NCI-H128 (cell line): ENCODE data around the gene SIDT1.

Source experiments
- DNase-seq: peaks from one replicate; lab custom pipeline; 2025; ENCODE audit not compliant: unreplicated experiment; lab: John Stamatoyannopoulos, UW

The SIDT1 gene

DNA sequence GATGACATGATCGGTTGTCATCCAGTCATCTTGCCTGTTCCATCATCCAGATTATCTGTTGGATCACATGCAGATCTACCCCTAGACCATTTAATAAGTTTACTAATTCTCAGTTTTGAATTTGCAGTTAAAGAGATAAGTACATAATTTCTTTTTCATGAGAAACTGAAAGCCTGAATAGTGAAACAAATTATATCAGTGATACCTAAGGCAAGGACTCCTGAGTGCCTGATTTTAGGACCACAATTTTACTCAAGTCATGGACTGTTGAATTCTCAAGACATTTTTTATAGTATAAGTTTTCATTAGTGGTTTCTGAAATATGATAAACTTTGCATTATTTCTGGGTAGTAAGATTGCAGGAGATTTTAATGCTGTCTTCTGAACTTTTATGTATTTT is 13.2 kb downstream of the SIDT1 start:
- no peak for DNase-seq

GRCh38 chr3:113546414-113546893 is 14.1 kb downstream of the SIDT1 start:
- DNase-seq = no peak

DNA sequence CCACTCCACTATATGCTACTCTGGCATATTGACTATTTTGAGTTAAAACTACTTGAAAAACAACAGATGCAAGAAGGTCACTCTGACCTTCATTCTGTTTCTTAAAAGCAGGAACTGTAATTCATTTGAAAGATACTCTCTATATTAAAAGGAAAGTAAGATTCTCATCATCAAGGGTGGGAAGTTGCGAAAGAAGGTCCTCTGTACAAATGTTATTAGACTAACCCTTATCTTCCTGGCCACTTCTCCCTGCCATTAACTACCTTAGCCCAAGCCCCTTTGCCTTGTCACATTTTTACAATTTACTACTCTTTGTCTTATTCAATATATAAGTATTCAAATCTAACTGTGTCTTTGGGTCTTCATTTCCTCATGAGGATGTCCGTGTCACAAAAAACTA is 16.1 kb downstream of the SIDT1 start:
- no peak for DNase-seq

DNA sequence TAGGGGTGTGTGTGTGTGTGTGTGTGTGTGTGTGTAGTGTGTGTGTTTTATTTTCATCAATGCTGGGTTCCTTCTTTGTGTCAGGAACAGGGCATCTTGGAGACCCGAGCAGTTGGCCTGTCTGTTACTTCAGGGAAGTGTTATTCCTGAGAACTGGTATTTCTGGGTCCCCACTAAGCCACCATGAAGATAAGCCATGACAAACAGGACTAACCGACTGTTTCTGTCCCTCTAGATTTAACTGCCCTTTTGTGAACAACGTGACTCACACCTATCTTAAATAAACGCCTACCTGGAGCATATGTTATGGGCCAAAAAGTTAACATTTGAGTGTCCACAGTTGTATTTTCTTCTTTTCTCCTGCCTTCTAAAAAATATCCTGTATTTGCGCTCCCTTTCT is 19.5 kb downstream of the SIDT1 start:
- no peak for DNase-seq

DNA sequence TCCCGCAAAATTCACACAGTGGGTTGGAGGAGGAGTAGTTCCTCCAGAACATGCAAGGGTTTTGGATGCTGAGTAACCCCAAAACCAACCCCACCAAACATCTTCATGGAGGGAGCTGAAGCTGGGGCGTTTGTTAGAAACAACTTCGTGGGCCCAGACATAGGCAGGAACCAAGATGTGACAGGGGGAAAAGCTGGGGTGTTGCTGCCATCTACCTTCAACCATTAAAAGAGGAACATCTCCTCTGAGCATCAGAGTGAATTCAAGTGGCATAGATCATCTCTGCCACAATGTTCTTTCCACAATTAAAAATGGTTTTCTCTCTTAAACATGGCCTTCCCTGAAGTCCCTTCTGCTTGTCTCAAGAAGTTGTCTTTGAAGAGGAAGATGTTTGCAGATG is 20.5 kb downstream of the SIDT1 start:
- DNase-seq = no peak

DNA sequence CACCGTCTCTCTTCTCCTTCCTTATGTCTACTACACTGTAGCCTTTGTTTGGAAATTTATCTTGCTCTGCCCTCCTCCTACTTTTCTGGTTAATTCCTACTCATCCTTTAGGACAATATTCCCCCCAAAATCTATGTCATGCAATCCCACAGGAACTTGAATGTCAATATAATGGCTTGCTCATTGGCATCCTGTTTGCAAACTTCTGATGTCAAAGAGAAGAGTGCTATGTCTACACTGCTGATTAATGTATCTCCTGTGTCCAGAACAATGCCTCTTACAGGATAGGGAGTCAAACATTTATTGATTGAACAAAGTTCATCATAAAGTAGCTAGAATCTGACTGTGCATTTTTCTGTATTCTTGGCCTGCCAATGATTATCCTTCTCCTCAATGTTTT is 22.8 kb downstream of the SIDT1 start:
- DNase-seq = no peak

DNA sequence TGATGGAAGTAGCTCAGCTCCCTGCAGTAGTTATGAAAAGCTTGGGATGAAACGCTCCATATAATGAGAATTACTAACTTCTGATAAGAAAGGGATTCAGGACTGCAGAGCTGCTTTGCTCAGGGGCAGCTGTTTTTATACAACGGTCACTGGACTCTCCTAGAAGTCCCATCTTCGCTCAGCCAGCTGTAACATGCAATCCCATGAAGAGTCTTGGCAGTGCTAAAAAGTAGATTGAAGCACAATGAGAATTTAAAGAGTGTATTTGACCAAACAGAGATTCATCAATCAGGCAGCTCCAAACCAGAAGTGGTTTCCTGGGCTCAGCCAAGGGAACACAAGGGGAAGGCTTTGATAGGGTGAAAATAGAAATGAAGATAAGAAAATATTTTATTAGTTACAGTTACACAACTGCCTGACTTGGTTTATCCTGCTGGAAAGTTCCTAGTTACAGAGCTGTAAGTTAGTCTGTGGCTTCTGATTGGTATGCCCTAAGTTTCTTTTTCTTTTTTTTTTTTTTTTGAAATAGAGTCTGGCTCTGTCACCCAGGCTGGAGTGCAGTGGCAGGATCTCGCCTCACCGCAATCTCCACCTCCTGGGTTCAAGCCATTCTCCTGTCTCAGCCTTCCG is 24.1 kb downstream of the SIDT1 start:
- DNase-seq = no peak

DNA sequence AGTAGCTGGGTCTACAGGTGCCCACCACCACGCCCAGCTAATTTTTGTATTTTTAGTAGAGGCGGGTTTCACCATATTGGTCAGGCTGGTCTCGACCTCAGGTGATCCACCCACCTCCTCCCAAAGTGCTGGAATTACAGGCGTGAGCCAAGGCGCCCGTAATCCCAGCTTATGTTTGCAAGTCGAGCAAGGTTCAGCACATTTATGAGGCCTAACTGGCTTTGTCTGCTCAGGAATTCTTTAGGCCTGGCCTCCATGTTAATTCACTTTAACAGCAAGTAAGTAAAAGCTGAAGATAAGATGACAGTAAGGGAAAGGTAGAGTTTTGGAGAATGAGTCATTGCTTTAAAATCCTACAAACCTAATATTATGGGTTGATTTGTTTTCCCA is 24.6 kb downstream of the SIDT1 start:
- no peak for DNase-seq

DNA sequence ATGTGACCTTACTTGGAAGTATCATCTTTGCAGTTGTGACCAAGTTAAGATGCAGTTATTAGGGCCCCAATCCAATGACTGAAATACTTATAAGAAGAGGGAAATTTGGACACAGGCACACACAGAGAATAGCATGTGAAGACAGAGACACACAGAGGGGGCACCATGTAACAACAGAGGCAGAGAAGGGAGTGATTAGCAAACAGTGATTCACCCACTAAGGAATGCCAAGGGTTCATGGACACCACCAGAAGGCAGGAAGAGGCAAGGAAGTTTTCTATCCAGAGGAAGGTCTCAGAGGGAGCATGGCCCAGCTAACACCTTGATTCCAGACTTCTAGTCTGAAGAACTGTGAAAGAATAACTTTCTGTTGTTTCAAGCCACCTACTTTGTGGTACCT is 25.0 kb downstream of the SIDT1 start:
- no peak for DNase-seq

DNA sequence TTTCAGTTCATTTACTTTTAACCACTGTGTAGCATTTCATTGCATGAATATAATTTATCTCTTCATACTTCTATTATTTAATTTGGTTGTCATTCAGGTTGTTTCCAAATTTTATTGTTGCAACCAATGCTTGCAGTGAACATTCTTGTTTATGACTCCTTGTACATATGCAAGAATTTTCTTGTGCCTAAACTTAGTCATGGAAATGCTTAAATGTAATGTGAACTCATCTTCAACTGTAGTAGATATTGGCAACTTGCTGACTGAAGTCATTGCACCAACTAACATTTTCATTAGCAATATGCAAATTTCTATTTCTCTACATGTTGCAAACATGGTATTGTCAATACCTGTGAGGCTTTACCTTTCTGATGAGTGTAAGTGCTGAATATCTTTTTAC is 26.7 kb downstream of the SIDT1 start:
- no peak for DNase-seq

DNA sequence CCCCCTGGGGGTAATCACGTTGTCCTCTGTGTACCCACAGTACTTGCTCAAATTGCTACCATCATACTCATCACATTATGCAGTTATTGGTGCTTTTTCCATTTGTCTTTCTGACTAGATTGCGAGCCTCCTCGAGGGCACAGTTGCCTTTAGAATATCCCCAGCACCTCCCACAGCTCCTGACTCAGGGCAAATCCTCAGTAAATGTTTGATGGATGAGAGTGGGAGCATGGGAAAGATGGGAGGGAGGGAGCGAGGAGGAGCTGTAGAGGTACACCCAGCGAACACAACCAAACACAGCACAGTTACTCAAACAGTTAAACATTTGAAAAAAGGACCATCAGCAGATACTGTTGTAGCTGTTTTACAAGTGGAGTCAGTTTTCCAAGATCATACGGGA is 27.9 kb downstream of the SIDT1 start:
- DNase-seq = no peak

DNA sequence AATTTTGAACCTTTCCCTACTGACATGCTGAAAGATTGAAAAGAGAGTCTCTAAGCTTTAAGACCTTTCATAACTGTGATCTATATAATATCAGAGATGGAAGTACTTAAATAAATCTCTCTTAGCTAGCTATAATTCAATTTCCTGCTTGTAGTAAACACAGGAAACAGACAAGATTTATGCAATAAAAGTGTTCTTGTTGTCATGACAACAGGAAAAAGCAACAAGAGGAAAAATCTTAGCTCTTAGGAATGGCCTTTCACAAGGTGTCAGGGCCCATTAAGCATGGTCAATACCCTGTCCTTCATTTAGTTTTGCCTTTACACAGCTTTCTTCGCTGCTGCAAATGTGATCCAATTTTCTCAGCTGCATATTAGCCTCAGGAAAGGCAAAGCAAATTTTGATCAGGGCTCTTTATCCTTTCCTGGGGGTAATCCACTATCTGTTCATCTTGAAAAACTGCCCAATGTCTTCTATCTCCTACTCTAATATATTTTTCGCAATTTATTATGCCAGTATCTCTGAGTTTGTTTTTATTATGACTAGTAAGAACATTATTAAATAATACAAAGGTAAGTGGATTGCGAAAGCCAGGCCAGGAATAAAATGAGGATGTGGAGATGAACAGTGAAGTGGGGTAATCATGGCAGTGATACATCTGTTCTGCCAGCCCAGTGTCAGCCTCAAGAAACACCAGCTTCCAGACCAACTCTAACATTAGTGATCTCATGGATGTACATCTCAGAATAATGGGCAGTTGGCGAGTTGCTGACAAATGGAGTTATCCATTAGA is 28.7 kb downstream of the SIDT1 start:
- no peak for DNase-seq

DNA sequence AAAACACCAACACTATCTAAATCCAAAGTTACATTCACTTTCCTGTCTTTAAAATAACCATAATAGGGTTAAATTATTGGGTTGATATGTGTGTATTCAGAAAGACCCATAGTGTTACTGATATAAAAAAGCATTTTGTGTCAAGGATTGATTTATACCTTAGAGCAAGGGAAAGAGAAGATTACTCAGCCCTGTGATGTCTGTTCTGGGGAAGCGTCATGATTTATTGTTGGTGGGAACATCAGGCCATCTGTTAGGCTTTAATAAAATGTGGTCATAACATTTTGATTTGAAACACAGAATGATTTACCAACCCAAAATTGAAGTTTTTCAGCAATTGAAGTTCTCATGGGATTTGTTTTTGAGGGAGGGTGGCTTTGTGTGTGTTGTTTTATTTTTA is 33.2 kb downstream of the SIDT1 start:
- DNase-seq = no peak

DNA sequence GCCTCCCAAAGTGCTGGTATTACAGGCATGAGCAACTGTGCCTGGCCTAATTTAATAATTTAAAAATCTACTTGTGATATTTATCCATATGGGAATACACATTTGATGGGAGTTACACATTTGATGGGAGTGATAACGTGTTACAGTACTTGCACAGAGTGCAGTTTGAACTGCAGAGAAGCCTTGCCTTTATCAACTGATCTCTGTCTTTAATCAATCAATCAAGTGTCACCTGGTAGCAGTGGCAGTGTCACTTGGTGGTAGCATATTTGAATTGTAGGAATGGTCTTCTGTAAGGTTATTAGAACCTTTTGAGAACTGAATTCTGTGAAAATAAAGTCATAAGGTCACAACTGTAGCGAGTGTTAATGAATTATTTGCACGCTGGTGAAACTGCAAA is 37.8 kb downstream of the SIDT1 start:
- DNase-seq = no peak

- no peak for DNase-seq
Observed at GRCh38 chr3:113571360-113571759, 39.0 kb downstream of the SIDT1 start.

GRCh38 chr3:113573728-113574127 is 41.4 kb downstream of the SIDT1 start:
- no peak for DNase-seq

- no peak for DNase-seq
Observed at GRCh38 chr3:113574213-113574612, 41.9 kb downstream of the SIDT1 start.

- no peak for DNase-seq
Observed at GRCh38 chr3:113575206-113575605, 42.9 kb downstream of the SIDT1 start.

- no peak for DNase-seq
Observed at GRCh38 chr3:113585228-113585627, 52.9 kb downstream of the SIDT1 start.

DNA sequence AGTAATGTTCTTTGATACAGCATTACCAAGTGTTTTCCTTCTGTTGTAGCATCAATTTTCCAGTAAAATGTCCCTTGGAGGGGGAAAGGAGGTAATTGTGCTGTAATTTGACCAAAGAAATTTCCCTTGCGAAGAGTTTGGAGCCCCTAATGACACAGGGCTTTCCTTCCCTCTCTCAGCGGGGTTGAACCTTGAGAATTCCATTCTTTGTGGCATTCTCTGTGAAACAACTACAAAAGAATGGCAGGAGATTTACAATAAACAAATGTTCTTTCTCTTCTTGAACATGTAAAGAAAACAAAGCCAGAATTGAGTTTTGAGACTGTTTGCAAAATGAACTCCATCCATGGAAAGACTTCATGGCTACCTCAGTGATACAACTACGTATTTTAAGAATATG is 53.4 kb downstream of the SIDT1 start:
- DNase-seq = no peak

GRCh38 chr3:113588806-113589205 is 56.5 kb downstream of the SIDT1 start:
- no peak for DNase-seq

- no peak for DNase-seq
Observed at GRCh38 chr3:113589971-113590370, 57.6 kb downstream of the SIDT1 start.

DNA sequence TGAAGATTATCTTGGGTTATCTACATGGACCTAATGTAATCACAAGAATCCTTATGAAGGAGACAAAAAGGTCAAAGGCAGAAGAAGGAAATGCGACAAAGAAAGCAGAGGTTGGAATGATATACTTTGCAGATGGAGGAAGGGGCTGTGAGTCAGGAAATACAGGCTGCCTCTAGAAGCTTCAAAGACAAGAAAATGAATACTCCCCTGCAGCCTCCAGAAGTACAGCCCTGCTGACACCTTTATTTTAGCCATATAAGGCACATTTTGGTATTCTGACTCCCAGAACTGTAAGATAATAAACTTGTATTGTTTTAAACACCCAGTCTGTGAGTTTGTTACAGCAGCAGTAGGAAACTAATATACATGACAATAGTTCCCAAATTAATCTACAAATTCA is 58.6 kb downstream of the SIDT1 start:
- no peak for DNase-seq
